ENCODE results near the gene MOG. TPM values are rescaled to one million over a fixed set of nuclear protein-coding genes. Genes with fewer than 3 reads are reported as not detected.

Gene MOG
- total RNA-seq, 1 experiment from 2014 or later: not detected

GRCh38 chr6:29681811-29682210 lies 24.9 kb downstream of the MOG start:
- no peak for TF ChIP-seq CTCF (IDR thresholded peaks at IDR 0.05; ENCODE audit: unreplicated experiment)
- peaks cover 5% of the 10 kb centered on the region for H3K36me3 Mint-ChIP-seq (ENCODE audit: insufficient read depth, unreplicated experiment)
- intact Hi-C loops (cut with micrococcal nuclease; ENCODE audit: unreplicated experiment): no loop called here

GRCh38 chr6:29685718-29686326 lies 28.9 kb downstream of the MOG start:
- intact Hi-C loops (cut with micrococcal nuclease; ENCODE audit: unreplicated experiment): loop anchor here (5.0 kb wide), 1 partner anchor 34 kb away; no protein-coding TSS in a partner anchor
- TF ChIP-seq CTCF (IDR thresholded peaks at IDR 0.05; ENCODE audit: unreplicated experiment): no peak
- no peaks in the 10 kb centered on the region for H3K4me1 Mint-ChIP-seq (ENCODE audit: low read depth, unreplicated experiment)
- H3K27ac Mint-ChIP-seq (ENCODE audit: unreplicated experiment): no peak overlapping the region
- no peaks in the 10 kb centered on the region for H3K9me3 Mint-ChIP-seq (ENCODE audit: low read depth, unreplicated experiment)
- peak; percentile 55 for DNase-seq
- no TSS peak for BruUV-seq (replicated peaks)
- CTCF ChIA-PET: no interaction called here
- no peak overlapping the region for H3K4me3 Mint-ChIP-seq (ENCODE audit: low read depth, unreplicated experiment)
- no peaks in the 10 kb centered on the region for H3K36me3 Mint-ChIP-seq (ENCODE audit: insufficient read depth, unreplicated experiment)
- H3K27me3 Mint-ChIP-seq (ENCODE audit: unreplicated experiment): no peaks in the 10 kb centered on the region

More at GRCh38 chr6:29681811-29682210, 24.9 kb downstream of the MOG start:
- no peak overlapping the region for H3K27ac Mint-ChIP-seq (ENCODE audit: unreplicated experiment)
- no peaks in the 10 kb centered on the region for H3K9me3 Mint-ChIP-seq (ENCODE audit: low read depth, unreplicated experiment)
- H3K4me3 Mint-ChIP-seq (ENCODE audit: low read depth, unreplicated experiment): no peak overlapping the region
- peaks cover 21% of the 10 kb centered on the region for H3K4me1 Mint-ChIP-seq (ENCODE audit: low read depth, unreplicated experiment)
- CTCF ChIA-PET: interaction anchor here (0.7 kb wide), 1 partner anchor 28 kb away, joined by 3 read pairs; no protein-coding TSS in a partner anchor
- DNase-seq: no peak
- BruUV-seq (replicated peaks): no TSS peak
- H3K27me3 Mint-ChIP-seq (ENCODE audit: unreplicated experiment): no peaks in the 10 kb centered on the region

DNA sequence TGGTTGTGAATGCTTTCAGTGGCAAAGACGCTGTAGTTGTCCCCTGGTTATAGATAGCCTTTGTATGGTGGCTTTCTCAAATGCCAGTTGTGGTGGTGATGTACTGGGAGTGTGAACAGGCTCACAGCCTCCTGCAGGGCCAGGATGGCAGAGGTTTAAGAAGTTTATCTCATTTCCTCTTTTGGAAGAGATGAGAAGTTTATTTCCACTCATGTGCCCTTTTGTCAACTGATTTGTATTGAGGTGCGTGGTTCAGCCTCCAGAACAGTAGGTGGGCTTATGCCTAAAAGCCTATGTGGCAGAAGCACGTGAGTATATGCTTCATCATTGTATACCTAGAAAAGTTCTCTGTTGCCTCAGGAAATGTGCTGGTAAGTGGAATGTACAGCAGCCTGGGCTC lies 37.7 kb downstream of the MOG start:
- BruUV-seq (replicated peaks): no TSS peak
- DNase-seq: no peak
- intact Hi-C loops (cut with micrococcal nuclease; ENCODE audit: unreplicated experiment): loop anchor here (5.0 kb wide), 1 partner anchor 317 kb away; the partner anchor contains the start of gene OR12D3
- H3K4me1 Mint-ChIP-seq (ENCODE audit: low read depth, unreplicated experiment): peaks cover 8% of the 10 kb centered on the region
- no peaks in the 10 kb centered on the region for H3K36me3 Mint-ChIP-seq (ENCODE audit: insufficient read depth, unreplicated experiment)
- no peaks in the 10 kb centered on the region for H3K9me3 Mint-ChIP-seq (ENCODE audit: low read depth, unreplicated experiment)
- no peak overlapping the region for H3K27ac Mint-ChIP-seq (ENCODE audit: unreplicated experiment)
- TF ChIP-seq CTCF (IDR thresholded peaks at IDR 0.05; ENCODE audit: unreplicated experiment): no peak
- CTCF ChIA-PET: interaction anchor here (0.9 to 2.8 kb wide), 3 partner anchors 10 to 46 kb away, joined by 4 to 100 read pairs (median 19); no protein-coding TSS in a partner anchor
- H3K4me3 Mint-ChIP-seq (ENCODE audit: low read depth, unreplicated experiment): no peak overlapping the region
- no peaks in the 10 kb centered on the region for H3K27me3 Mint-ChIP-seq (ENCODE audit: unreplicated experiment)

- no peaks in the 10 kb centered on the region for H3K27me3 Mint-ChIP-seq (ENCODE audit: unreplicated experiment)
- H3K4me1 Mint-ChIP-seq (ENCODE audit: low read depth, unreplicated experiment): peaks cover 8% of the 10 kb centered on the region
- TF ChIP-seq CTCF (IDR thresholded peaks at IDR 0.05; ENCODE audit: unreplicated experiment): peak; percentile 83
- intact Hi-C loops (cut with micrococcal nuclease; ENCODE audit: unreplicated experiment): loop anchor here (1.0 to 5.0 kb wide), 2 partner anchors 46 to 319 kb away; partner anchors contain the start of gene OR12D3
- no TSS peak for BruUV-seq (replicated peaks)
- no peaks in the 10 kb centered on the region for H3K36me3 Mint-ChIP-seq (ENCODE audit: insufficient read depth, unreplicated experiment)
- DNase-seq: peak; percentile 64
- H3K27ac Mint-ChIP-seq (ENCODE audit: unreplicated experiment): no peak overlapping the region
- H3K4me3 Mint-ChIP-seq (ENCODE audit: low read depth, unreplicated experiment): no peak overlapping the region
- no peaks in the 10 kb centered on the region for H3K9me3 Mint-ChIP-seq (ENCODE audit: low read depth, unreplicated experiment)
- CTCF ChIA-PET: interaction anchor here (0.7 to 2.8 kb wide), 14 partner anchors 9 to 800 kb away, joined by 3 to 100 read pairs (median 4); partner anchors contain the start of gene OR12D3
Measured at GRCh38 chr6:29696147-29697125, 39.5 kb downstream of the MOG start.

All from Calu3 (cell line).